Measurements from ENCODE around the gene SUV39H1. TPM values are rescaled to one million over a fixed set of nuclear protein-coding genes. Genes with fewer than 3 reads are reported as not detected.

The SUV39H1 gene
- total and polyA plus RNA-seq, 9 of the 15 experiments (the other 6 are each of a cell fraction or from before 2014, with no cell fraction given), result 4.7 to 34.7 (median 17.9) TPM

DNA sequence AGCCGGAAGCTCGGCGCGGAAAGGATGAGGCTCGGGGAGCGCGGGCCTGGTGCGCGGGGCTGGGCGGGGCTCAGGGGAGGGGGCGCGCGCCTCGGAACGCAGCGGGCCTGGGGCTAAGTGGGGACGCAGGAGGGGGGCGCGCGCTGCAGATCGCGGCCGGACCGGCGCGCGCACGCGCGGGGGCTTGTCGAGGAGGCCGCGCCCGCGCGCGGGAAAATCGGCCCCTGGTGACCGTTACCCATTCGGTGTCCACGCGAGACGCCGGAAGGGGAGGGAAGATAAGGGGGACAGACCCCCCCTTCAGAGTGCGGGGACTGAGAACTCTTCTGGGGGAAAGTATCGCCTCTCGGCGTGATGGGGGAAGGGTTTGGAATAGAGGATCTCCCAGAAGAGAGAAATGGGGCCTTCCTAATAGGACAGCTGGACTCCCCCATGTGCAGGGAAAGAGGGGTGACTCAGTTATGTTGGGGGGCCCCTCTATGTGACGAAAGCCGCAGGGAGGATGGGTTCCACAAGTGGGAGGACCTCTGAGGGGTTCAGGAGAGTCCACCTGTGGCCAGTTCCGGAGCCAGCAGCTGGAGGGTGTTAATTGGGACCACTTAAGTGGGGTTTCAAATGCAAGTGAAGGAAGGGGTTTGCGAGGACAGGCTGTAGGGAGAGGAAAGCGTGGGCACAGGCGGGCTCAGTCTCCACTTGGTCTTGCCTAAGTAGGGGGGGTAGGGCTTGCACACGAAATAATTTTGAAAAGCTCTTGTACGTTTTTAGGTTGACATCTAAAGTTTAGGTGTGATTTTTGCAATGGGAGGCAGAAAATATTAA is 584 bp downstream of the SUV39H1 start:
- Histone ChIP-seq H4K20me1 (replicated peaks; ENCODE audit: control insufficient read depth, insufficient read depth, low read length) (peaks cover 14% of the 10 kb centered on the region), H3K9ac (ENCODE audit: insufficient read depth in 1 of 2, low read depth in 2 of 2, low read length in 2 of 2) (peak overlapping the region; percentile 93 to 94), H3K4me3 (peak overlapping the region; percentile 80), H3K36me3 (ENCODE audit: control insufficient read depth, insufficient read depth, low read length) (peaks cover 41% of the 10 kb centered on the region), H3K4me1 (replicated peaks in 1 of 2; ENCODE audit: control insufficient read depth in 2 of 2, insufficient read depth in 2 of 2, low read length in 2 of 2) (peaks cover 33 to 40% of the 10 kb centered on the region in 2 experiments), H2AFZ (ENCODE audit: low read depth, low read length) (peak overlapping the region; percentile 75), H3K79me2 (ENCODE audit: control insufficient read depth, insufficient read depth, low read length) (peaks cover 52% of the 10 kb centered on the region), H3K4me2 (ENCODE audit: insufficient read depth, low read length) (peak overlapping the region; percentile 93), H3K9me3 (replicated peaks; ENCODE audit: control insufficient read depth, insufficient read depth, low read depth, low read length) (no peaks in the 10 kb centered on the region), H3K27ac (ENCODE audit: extremely low read depth, low read depth, low read length) (peak overlapping the region; percentile 95), H3K9me1 (ENCODE audit: control insufficient read depth, insufficient read depth, low read length) (no peaks in the 10 kb centered on the region), H3K27me3 (ENCODE audit: control insufficient read depth in 2 of 2, insufficient read depth in 2 of 2, low read length in 2 of 2) (no peaks in the 10 kb centered on the region)
- intact Hi-C loops (cut with micrococcal nuclease) (loop anchor here (5.0 kb wide), 2 partner anchors 90 to 105 kb away; partner anchors contain the start of genes GATA1 and HDAC6), in situ Hi-C loops (cut with MboI) (no loop called here)
- FAIRE-seq, result no peak
- no TSS peak for BruUV-seq (replicated peaks)
- ChIA-PET CTCF (ENCODE audit: low intra/inter-chr PET ratio) (no interaction called here), POLR2A (interaction anchor here (0.6 to 2.7 kb wide), 6 partner anchors 10 to 30 kb away, joined by 3 to 9 read pairs (median 4); no protein-coding TSS in a partner anchor)
- peak; percentile 32 for ATAC-seq
- peak; percentile 78 to 82 (median 78) for DNase-seq (ENCODE audit: extremely low read depth in 1 of 4, low spot score in 3 of 4)
- WGBS (ENCODE audit: insufficient coverage, low coverage, missing lambda C conversion rate), result 0% methylated on average over 23 of the region's 56 CpGs
- TF ChIP-seq ELF1 (tag; IDR thresholded peaks at IDR 0.05) (peak; percentile 16; the same call in 1 of the 2 replicates), NCOA6 (IDR thresholded peaks at IDR 0.05) (no peak), PREB (CRISPR knock-in tag; IDR thresholded peaks at IDR 0.05) (0 out of 2 replicates have a peak, but pooled peaks have one; percentile 24), MEIS2 (IDR thresholded peaks at IDR 0.05; ENCODE audit: partially characterized antibody) (no peak), CREB1 (IDR thresholded peaks at IDR 0.05) (no peak), CREB1 (CRISPR knock-in tag; IDR thresholded peaks at IDR 0.05) (0 out of 2 replicates have a peak, but pooled peaks have one; percentile 24), ZNF224 (CRISPR knock-in tag; IDR thresholded peaks at IDR 0.05) (no peak), MED1 (CRISPR knock-in tag; IDR thresholded peaks at IDR 0.05; ENCODE audit: borderline replicate concordance) (no peak)
- TF ChIP-seq, protein P1, sequence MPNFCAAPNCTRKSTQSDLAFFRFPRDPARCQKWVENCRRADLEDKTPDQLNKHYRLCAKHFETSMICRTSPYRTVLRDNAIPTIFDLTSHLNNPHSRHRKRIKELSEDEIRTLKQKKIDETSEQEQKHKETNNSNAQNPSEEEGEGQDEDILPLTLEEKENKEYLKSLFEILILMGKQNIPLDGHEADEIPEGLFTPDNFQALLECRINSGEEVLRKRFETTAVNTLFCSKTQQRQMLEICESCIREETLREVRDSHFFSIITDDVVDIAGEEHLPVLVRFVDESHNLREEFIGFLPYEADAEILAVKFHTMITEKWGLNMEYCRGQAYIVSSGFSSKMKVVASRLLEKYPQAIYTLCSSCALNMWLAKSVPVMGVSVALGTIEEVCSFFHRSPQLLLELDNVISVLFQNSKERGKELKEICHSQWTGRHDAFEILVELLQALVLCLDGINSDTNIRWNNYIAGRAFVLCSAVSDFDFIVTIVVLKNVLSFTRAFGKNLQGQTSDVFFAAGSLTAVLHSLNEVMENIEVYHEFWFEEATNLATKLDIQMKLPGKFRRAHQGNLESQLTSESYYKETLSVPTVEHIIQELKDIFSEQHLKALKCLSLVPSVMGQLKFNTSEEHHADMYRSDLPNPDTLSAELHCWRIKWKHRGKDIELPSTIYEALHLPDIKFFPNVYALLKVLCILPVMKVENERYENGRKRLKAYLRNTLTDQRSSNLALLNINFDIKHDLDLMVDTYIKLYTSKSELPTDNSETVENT (CRISPR knock-in tag; IDR thresholded peaks at IDR 0.05), result no peak
- TF ChIP-seq, protein P2, sequence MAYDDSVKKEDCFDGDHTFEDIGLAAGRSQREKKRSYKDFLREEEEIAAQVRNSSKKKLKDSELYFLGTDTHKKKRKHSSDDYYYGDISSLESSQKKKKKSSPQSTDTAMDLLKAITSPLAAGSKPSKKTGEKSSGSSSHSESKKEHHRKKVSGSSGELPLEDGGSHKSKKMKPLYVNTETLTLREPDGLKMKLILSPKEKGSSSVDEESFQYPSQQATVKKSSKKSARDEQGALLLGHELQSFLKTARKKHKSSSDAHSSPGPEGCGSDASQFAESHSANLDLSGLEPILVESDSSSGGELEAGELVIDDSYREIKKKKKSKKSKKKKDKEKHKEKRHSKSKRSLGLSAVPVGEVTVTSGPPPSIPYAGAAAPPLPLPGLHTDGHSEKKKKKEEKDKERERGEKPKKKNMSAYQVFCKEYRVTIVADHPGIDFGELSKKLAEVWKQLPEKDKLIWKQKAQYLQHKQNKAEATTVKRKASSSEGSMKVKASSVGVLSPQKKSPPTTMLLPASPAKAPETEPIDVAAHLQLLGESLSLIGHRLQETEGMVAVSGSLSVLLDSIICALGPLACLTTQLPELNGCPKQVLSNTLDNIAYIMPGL (CRISPR knock-in tag; IDR thresholded peaks at IDR 0.05), result no peak
- TF ChIP-seq, protein P3, sequence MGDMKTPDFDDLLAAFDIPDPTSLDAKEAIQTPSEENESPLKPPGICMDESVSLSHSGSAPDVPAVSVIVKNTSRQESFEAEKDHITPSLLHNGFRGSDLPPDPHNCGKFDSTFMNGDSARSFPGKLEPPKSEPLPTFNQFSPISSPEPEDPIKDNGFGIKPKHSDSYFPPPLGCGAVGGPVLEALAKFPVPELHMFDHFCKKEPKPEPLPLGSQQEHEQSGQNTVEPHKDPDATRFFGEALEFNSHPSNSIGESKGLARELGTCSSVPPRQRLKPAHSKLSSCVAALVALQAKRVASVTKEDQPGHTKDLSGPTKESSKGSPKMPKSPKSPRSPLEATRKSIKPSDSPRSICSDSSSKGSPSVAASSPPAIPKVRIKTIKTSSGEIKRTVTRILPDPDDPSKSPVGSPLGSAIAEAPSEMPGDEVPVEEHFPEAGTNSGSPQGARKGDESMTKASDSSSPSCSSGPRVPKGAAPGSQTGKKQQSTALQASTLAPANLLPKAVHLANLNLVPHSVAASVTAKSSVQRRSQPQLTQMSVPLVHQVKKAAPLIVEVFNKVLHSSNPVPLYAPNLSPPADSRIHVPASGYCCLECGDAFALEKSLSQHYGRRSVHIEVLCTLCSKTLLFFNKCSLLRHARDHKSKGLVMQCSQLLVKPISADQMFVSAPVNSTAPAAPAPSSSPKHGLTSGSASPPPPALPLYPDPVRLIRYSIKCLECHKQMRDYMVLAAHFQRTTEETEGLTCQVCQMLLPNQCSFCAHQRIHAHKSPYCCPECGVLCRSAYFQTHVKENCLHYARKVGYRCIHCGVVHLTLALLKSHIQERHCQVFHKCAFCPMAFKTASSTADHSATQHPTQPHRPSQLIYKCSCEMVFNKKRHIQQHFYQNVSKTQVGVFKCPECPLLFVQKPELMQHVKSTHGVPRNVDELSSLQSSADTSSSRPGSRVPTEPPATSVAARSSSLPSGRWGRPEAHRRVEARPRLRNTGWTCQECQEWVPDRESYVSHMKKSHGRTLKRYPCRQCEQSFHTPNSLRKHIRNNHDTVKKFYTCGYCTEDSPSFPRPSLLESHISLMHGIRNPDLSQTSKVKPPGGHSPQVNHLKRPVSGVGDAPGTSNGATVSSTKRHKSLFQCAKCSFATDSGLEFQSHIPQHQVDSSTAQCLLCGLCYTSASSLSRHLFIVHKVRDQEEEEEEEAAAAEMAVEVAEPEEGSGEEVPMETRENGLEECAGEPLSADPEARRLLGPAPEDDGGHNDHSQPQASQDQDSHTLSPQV (IDR thresholded peaks at IDR 0.05), result no peak

All from K562 (cell line).